ENCODE data around the gene SALL3. TPM values are rescaled to one million over a fixed set of nuclear protein-coding genes. Genes with fewer than 3 reads are reported as not detected.

Gene SALL3
- total and polyA plus RNA-seq, 2 experiments from 2014 or later: 0.30 to 1.1 TPM

DNA sequence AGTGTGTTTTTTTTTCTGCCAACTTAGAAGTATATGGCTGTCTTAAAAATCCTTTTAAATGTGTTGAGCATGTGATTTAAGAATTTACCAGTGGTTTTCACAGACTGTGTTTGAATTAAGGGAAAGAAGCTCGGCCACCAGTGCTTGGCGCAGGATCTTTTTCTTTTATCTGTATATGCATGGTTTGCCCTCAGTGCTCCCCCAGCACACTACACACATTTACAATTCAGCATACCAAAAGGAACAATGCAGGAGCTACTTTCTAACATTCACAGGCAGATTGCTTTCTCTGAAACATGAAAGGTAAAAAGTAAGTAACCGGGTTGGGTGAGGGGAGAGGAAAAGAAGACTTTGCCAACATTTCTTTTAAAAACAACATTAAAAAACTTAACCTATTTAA, 3.9 kb downstream of the SALL3 start:
- no peak for DNase-seq (ENCODE audit: low spot score)
- no peaks in the 10 kb centered on the region for H4K20me1 ChIP-seq (ENCODE audit: insufficient read depth, poor library complexity, severe bottlenecking)
- no peak overlapping the region for H3K4me3 ChIP-seq
- no peaks in the 10 kb centered on the region for H3K79me2 ChIP-seq
- peaks cover 83% of the 10 kb centered on the region for H3K27me3 ChIP-seq
- no peaks in the 10 kb centered on the region for H3K36me3 ChIP-seq (replicated peaks; ENCODE audit: insufficient read depth, low read depth)
- peaks cover 5% of the 10 kb centered on the region for H3K4me1 ChIP-seq (ENCODE audit: insufficient read depth)
- H3K27ac ChIP-seq: no peak overlapping the region
- no peaks in the 10 kb centered on the region for H3K9me3 ChIP-seq (ENCODE audit: low read depth)
- WGBS (ENCODE audit: low lambda C conversion rate, missing lambda C conversion rate): 47% methylated on average over 3 of the region's 3 CpGs
- TF ChIP-seq EZH2 (IDR thresholded peaks at IDR 0.05; ENCODE audit: borderline replicate concordance) (no peak), EZH2phosphoT487 (IDR thresholded peaks at IDR 0.05; ENCODE audit: low read depth, severe bottlenecking, unreplicated experiment) (no peak)
- TF ChIP-seq, protein P1, sequence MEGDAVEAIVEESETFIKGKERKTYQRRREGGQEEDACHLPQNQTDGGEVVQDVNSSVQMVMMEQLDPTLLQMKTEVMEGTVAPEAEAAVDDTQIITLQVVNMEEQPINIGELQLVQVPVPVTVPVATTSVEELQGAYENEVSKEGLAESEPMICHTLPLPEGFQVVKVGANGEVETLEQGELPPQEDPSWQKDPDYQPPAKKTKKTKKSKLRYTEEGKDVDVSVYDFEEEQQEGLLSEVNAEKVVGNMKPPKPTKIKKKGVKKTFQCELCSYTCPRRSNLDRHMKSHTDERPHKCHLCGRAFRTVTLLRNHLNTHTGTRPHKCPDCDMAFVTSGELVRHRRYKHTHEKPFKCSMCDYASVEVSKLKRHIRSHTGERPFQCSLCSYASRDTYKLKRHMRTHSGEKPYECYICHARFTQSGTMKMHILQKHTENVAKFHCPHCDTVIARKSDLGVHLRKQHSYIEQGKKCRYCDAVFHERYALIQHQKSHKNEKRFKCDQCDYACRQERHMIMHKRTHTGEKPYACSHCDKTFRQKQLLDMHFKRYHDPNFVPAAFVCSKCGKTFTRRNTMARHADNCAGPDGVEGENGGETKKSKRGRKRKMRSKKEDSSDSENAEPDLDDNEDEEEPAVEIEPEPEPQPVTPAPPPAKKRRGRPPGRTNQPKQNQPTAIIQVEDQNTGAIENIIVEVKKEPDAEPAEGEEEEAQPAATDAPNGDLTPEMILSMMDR (IDR thresholded peaks at IDR 0.05; ENCODE audit: poor library complexity): no peak
- H3K4me2 ChIP-seq: no peak overlapping the region
- no peak overlapping the region for H2AFZ ChIP-seq
- no peaks in the 10 kb centered on the region for H3K9me2 ChIP-seq (replicated peaks; ENCODE audit: insufficient read depth)

DNA sequence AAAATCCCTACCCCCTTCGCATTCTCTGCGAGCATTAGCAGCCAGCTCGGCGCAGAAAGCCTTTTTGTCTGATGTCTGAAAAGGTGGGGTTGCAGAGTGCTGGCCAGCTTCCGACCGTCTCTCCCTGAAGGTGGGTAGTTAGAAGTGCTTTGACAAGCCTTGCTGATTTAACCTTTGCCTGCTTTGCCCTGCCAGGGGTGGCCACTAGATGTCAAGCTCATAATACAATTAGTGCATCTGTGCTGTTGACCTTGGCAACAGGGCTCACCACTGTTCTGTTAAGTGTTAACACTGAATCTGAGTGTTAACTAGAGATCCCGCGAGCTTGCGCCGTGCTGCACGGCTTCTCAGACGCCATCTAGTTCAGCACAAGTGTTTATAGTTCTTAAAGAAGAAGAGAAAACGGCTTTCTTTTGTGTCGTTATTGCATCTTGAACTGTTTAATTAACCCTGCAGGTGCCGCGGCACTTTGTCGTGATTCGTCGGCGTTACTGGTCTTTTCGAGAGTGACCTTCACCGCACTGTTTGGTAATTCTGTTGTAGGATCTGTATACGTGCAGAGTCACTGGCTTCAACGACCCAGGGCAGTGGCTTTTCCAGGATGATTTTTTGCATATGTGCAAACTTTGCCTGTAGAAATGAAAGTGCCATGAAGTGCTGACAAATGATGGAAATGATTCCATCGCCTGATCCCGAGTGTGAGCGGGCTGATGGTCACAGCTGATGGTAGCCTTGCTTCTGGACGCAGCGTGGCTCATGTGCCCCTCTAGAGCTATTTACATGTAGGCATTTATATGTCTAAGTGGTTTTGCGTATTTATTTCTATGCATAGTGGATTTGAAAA, 5.5 kb downstream of the SALL3 start:
- Histone ChIP-seq H3K27ac (no peak overlapping the region), H3K4me1 (ENCODE audit: insufficient read depth) (peaks cover 5% of the 10 kb centered on the region), H4K20me1 (ENCODE audit: insufficient read depth, poor library complexity, severe bottlenecking) (no peaks in the 10 kb centered on the region), H3K4me2 (peak overlapping the region; percentile 42), H3K27me3 (peaks cover 90% of the 10 kb centered on the region), H3K36me3 (replicated peaks; ENCODE audit: insufficient read depth, low read depth) (no peaks in the 10 kb centered on the region), H3K9me3 (ENCODE audit: low read depth) (no peaks in the 10 kb centered on the region), H2AFZ (no peak overlapping the region), H3K79me2 (no peaks in the 10 kb centered on the region), H3K4me3 (no peak overlapping the region), H3K9me2 (replicated peaks; ENCODE audit: insufficient read depth) (no peaks in the 10 kb centered on the region)
- no peak for DNase-seq (ENCODE audit: low spot score)
- TF ChIP-seq EZH2phosphoT487 (IDR thresholded peaks at IDR 0.05; ENCODE audit: low read depth, severe bottlenecking, unreplicated experiment) (no peak), EZH2 (IDR thresholded peaks at IDR 0.05; ENCODE audit: borderline replicate concordance) (peak; percentile 62)
- TF ChIP-seq, protein P1 (IDR thresholded peaks at IDR 0.05; ENCODE audit: poor library complexity): peak; percentile 29
- 33% methylated on average over 30 of the region's 30 CpGs for WGBS (ENCODE audit: low lambda C conversion rate, missing lambda C conversion rate)

DNA sequence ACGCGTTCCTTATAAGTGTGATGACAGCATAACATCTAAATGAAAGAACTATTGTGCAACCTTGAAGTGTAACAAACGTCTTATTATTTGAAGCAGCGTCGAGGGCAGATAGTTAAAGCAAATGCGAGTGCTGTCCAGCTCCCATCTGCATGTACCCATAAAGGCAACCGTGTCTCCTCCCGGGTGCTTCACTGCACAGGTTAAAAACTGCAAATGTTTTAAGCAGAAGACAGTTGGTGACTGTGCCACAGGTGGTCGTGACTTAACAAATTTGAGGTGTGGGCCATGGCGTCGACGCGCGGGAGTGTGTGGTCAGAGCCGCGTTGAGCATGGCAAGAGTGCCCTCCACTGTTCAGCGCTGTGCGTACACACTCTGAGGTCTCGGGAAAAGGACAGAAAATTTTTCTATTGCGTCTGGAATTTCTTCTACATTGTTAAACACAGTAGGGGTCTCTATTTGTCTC, 6.4 kb downstream of the SALL3 start:
- TF ChIP-seq, protein P1 (IDR thresholded peaks at IDR 0.05; ENCODE audit: poor library complexity): peak; percentile 89
- TF ChIP-seq EZH2 (IDR thresholded peaks at IDR 0.05; ENCODE audit: borderline replicate concordance): no peak
- Histone ChIP-seq H3K9me3 (ENCODE audit: low read depth) (no peaks in the 10 kb centered on the region), H2AFZ (no peak overlapping the region), H3K4me3 (no peak overlapping the region), H3K9me2 (replicated peaks; ENCODE audit: insufficient read depth) (no peaks in the 10 kb centered on the region), H3K4me2 (peak overlapping the region; percentile 62), H3K27ac (no peak overlapping the region), H3K79me2 (no peaks in the 10 kb centered on the region), H3K27me3 (peaks cover 81% of the 10 kb centered on the region), H4K20me1 (ENCODE audit: insufficient read depth, poor library complexity, severe bottlenecking) (no peaks in the 10 kb centered on the region), H3K4me1 (ENCODE audit: insufficient read depth) (no peaks in the 10 kb centered on the region), H3K36me3 (replicated peaks; ENCODE audit: insufficient read depth, low read depth) (no peaks in the 10 kb centered on the region)
- peak; percentile 66 for DNase-seq (ENCODE audit: low spot score)
- WGBS (ENCODE audit: low lambda C conversion rate, missing lambda C conversion rate): 15% methylated on average over 20 of the region's 20 CpGs
